HuH-7 (cell line): ENCODE data around the gene FBXL19.

Experiments used
- DNase-seq: peaks from one replicate; pipeline ENCODE4 v3.0.0; 2011; ENCODE audit warnings: low spot score

FBXL19 gene

GRCh38 chr16:30964574-30965226 lies 41.3 kb downstream of the FBXL19 start:
- DNase-seq: no peak

- DNase-seq: no peak
Measured at GRCh38 chr16:30965436-30965835, 42.1 kb downstream of the FBXL19 start.

GRCh38 chr16:30966033-30966619 lies 42.8 kb downstream of the FBXL19 start:
- no peak for DNase-seq

- DNase-seq: no peak
Measured at GRCh38 chr16:30967795-30968194, 44.4 kb downstream of the FBXL19 start.

DNA sequence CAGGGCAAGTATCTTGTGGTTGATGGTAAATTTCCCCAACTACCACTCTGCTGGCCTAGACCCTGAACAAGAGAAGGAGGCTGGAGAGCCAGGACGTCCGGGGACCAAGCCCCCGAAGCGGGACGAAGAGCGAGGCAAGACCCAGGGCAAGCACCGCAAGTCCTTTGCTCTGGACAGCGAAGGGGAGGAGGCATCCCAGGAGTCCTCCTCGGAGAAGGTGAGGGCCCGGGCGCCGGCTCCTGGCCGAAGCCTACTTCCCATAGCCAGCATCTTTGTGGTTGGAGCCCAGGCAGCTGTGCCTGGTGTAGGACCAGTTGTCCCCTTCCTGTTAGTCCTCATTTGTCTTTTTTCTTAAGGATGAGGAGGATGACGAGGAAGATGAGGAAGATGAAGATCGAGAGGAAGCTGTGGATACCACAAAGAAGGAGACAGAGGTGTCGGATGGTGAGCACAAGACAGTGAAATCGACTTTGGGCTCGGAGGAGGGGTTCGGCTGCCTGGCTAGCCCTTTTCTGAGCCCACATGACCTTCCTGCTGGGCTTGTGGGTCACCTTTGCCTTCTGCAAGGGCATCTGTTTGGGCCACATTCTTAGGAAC lies 46.0 kb downstream of the FBXL19 start:
- no peak for DNase-seq

- DNase-seq: no peak
Measured at GRCh38 chr16:30971298-30971697, 47.9 kb downstream of the FBXL19 start.

DNA sequence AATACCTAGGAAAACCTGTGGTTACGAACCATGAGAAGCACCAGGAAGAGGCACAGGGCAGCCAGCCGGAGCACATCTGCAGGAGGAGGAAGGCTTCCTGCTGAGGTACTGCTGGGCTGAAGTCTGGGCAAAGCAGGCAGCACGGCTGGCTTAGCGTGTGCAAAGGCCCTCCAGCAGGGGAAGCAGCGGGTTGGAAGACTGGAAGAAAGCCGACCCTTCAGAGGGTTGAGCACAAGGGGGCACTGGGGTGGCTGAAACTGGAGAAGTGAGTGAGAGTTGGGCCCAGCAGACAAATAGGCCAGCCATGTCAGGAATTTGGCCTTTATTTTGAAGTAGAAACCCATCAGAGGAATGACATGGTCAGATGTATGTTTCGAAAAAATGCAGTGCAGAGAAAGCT lies 49.5 kb downstream of the FBXL19 start:
- DNase-seq: no peak

GRCh38 chr16:30974348-30974747 lies 51.0 kb downstream of the FBXL19 start:
- no peak for DNase-seq

DNA sequence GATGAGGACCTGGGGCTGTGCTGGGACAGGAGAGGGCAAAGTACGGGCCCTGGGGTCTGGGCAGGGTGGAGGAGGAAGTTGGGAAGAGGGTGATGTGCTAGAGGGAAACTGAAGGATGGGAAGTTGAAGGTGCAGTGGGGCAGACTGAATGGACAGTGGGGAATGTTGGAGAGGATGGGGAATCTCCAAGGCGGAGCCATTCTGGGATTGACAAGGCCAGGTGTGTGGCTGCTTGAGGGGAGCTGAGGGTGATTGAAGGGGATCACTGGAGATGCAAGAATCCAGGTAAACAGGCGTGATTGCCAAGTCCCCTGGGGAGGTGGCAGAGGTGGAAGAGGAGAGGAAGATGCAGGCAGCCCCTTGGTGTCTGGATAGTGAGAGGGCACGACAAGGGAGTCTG lies 53.1 kb downstream of the FBXL19 start:
- DNase-seq: no peak

DNA sequence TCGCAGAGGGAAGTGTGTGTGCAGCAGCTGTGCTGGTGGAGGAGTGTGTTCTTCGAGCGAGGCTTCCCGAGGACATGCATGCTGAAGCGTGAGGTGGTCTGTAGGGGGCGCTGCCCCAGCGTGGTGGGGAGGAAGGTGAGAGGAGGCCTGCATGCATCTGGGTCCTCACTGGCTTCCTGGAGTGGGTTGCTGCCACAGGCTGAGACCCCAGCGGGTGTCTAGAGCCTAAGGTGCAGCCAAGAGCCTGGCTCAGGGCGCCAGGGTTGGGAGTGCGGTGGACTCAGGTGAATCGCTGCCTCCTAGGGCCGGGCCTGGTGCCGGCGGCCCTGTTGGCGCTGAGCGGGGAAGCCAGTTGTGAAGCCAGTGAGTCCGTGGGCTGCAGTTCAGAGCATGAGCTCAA lies 54.1 kb downstream of the FBXL19 start:
- DNase-seq: peak; percentile 67

GRCh38 chr16:30979170-30980022 lies 56.0 kb downstream of the FBXL19 start:
- no peak for DNase-seq

GRCh38 chr16:30980023-30980371 lies 56.6 kb downstream of the FBXL19 start:
- no peak for DNase-seq

GRCh38 chr16:30980434-30980833 lies 57.1 kb downstream of the FBXL19 start:
- DNase-seq: no peak

DNA sequence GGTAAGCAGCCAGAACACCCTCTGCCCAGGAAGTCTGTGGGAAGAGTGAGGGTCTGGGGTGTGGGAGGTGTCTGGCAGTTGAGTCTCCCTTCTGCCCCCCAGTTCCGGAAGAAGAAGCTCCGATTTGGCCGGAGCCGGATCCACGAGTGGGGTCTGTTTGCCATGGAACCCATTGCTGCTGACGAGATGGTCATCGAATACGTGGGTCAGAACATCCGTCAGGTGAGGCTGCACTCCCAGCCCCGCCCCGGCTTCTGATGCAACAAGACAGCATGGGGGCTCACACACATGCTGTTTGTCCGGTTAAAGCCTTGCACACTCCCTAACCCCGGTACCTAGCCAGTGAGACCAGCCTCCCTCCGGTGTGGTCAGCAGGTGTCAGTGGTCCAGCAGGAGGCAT lies 57.6 kb downstream of the FBXL19 start:
- DNase-seq: no peak

GRCh38 chr16:30982548-30983288 lies 59.3 kb downstream of the FBXL19 start:
- no peak for DNase-seq

DNA sequence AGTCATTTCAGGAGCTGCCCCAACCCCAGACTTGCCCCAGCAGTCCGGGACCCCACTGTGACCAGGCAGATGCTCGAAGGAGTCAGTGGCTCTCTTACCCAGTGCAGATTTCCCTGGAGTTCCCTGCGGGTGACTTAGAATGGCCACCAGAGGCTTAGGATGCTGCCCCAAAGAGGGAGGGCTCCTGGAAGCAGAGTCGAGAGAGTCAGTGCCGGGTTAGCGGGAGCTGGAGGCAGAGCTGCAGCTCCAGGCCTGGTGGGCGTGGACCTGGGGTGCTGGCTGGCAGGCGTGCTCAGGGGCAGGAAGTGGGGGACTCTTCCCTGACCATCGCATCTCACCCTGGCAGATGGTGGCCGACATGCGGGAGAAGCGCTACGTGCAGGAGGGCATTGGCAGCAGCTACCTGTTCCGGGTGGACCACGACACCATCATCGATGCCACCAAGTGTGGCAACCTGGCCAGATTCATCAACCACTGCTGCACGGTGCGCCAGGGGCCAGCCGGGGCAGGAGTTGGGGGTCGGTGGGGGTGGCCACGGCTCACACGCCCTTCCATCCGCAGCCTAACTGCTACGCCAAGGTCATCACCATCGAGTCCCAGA lies 60.0 kb downstream of the FBXL19 start:
- DNase-seq: no peak

DNA sequence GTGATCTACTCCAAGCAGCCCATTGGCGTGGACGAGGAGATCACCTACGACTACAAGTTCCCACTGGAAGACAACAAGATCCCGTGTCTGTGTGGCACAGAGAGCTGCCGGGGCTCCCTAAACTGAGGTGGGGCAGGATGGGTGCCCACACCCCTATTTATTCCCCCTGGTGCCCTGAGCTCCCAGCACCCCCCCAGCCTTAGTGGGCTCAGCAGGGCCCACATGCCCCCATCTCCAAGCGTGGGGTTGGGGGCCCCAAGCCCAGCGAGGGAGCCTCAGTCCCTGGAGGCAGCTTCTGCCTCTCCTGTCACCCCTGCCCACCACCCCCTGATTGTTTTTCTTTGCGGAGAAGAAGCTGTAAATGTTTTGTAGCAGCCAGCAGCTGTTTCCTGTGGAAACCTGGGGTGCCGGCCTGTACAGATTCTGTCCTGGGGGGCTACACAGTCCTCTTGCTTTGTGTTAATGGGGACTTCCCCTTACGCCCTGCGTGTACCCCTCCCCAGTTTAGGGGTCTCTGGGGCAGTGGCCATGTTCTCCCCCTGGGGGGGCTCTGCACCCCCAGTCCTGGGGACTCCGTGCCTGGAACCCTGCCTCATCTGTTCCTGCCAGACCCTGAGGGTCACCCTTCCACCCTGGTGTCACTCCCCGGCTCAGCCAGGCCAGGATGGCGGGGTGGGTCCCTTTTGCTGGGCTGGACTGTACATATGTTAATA lies 60.7 kb downstream of the FBXL19 start:
- no peak for DNase-seq

DNA sequence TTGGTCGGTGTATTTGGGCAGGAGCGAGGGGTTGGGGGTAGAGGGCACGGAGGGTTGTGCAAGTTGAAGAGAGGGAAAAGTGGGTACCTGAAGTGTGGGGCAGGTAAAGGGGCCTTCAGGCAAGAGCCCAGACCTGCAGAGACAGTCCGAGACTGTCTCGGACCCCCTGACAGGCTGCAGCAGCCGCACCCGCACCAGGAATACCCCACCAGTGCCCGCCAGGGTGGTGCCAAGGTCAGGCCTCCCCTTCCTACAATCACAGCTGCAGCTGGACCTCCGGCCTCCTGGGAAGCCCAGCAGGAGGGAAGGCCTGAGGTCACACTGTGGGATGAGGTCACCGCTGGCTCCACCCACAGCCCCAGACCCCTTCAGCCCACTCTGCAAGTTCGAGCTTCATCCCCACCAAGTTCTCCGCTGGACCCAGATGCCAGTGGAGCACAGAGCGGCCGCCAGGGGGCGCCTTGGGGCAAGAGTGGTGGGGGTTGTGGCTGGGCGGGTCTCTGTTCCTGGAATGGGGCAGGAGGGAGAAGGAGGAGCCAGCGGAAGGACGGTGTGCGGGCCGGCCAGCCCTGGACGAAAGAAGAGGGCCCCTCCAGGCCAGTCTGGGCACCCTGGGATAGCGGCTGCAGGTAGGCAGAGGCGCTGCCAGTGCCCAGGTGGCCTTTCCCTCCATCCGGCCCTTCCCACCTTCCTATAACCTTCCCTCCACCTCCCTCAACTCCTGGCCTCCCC lies 61.5 kb downstream of the FBXL19 start, which contains the start of gene HSD3B7:
Gene HSD3B7, plus strand, starts transcription at position 539 of the 732 bp plus-strand sequence. CDS start 452 bp downstream, outside the sequence.
- DNase-seq: peak; percentile 99

- DNase-seq: peak; percentile 86
Measured at GRCh38 chr16:30985401-30986128, 62.2 kb downstream of the FBXL19 start.
